Thyroid gland (tissue), 4 donors: ENCODE data around the gene SKI. TPM values are rescaled to one million over a fixed set of nuclear protein-coding genes. Genes with fewer than 3 reads are reported as not detected.

Experiments
- DNase-seq, 2 donors: peaks; one replicate each; pipeline ENCODE4 v3.0.0-alpha.2; 2019
- H3K27ac ChIP-seq, 3 donors: fragments of 200-600 bp; sonication (generic); 1 replicate in 2 of 3; 2 replicates in 1 of 3; pipeline ENCODE4 v1.5.1; 2016 to 2019; ENCODE audit warnings: mild to moderate bottlenecking in 1 of 3, moderate library complexity in 1 of 3
- H3K27me3 ChIP-seq: fragments of 200-600 bp; sonication (generic); one replicate; pipeline ENCODE4 v1.5.1; 2019
- H3K36me3 ChIP-seq, 2 donors: fragments of 200-600 bp; sonication (generic); one replicate each; pipeline ENCODE4 v1.5.1; 2016 to 2019
- H3K4me1 ChIP-seq, 2 donors: fragments of 200-600 bp; sonication (generic); one replicate each; pipeline ENCODE4 v1.5.1; 2017 to 2019
- H3K4me3 ChIP-seq, 3 donors: fragments of 200-600 bp; sonication (generic); replicated peaks in 1 of 3; 1 replicate in 2 of 3; 2 replicates in 1 of 3; pipeline ENCODE4 v1.5.1; 2016; ENCODE audit warnings: mild to moderate bottlenecking in 1 of 3
- H3K9me3 ChIP-seq: fragments of 200-600 bp; sonication (generic); one replicate; pipeline ENCODE4 v1.5.1; 2017
- CTCF ChIP-seq, 6 experiments: fragments of 200-600 bp in 3 of 6; fragments of 450-650 bp in 3 of 6; sonication (generic) in 3 of 6; IDR thresholded peaks; one replicate each; pipeline ENCODE4 v1.5.1; 2016 to 2019; ENCODE audit warnings: antibody characterized with exemption in 6 of 6, mild to moderate bottlenecking in 2 of 6, inconsistent platforms in 1 of 6, moderate library complexity in 1 of 6
- POLR2A ChIP-seq, 2 donors: fragments of 450-650 bp; IDR thresholded peaks; one replicate each; pipeline ENCODE4 v1.6.1; 2017; ENCODE audit warnings: antibody characterized with exemption in 2 of 2, mild to moderate bottlenecking in 2 of 2, moderate library complexity in 1 of 2
- WGBS, 2 donors: methylation state at CpG; one replicate each; pipeline ENCODE4 v1.1.5; 2017; 5-methylcytosine and 5-hydroxymethylcytosine counted together
- intact Hi-C: fragments of 100-400 bp; cut with DNase I; formaldehyde crosslinking; loops from one replicate; pipeline ENCODE4 v1.15.1; 2023
- total RNA-seq, 4 donors: library from RNA; depleted of rRNA; stranded (reverse); fragments of >200 nt; gene quantifications; one replicate each; pipeline ENCODE4 v1.2.3, GENCODE V29; 2016

Gene SKI
- total RNA-seq, 4 donors from 2014 or later, result 31.4 to 59.6 (median 39.9) TPM

- H3K27me3 ChIP-seq, result no peaks in the 10 kb centered on the region
- no peaks in the 10 kb centered on the region for H3K36me3 ChIP-seq
- intact Hi-C loops, result loop anchor here (10.0 kb wide), 1 partner anchor 326 kb away; the partner anchor contains the start of gene PANK4
- peaks cover 15 to 38% of the 10 kb centered on the region in 2 donors for H3K4me1 ChIP-seq
- H3K4me3 ChIP-seq, result no peak overlapping the region
- WGBS, 2 donors, result 65 to 79% methylated on average over 4 to 11 of the region's 11 CpGs
- no peaks in the 10 kb centered on the region for H3K9me3 ChIP-seq
- DNase-seq, result peak; percentile 40 to 47
- peak overlapping the region; percentile 53 to 80 (median 76) for H3K27ac ChIP-seq
- TF ChIP-seq POLR2A (IDR thresholded peaks at IDR 0.05), result no peak
Measured at GRCh38 chr1:2198571-2198970, 29.5 kb upstream of the SKI start.

DNA sequence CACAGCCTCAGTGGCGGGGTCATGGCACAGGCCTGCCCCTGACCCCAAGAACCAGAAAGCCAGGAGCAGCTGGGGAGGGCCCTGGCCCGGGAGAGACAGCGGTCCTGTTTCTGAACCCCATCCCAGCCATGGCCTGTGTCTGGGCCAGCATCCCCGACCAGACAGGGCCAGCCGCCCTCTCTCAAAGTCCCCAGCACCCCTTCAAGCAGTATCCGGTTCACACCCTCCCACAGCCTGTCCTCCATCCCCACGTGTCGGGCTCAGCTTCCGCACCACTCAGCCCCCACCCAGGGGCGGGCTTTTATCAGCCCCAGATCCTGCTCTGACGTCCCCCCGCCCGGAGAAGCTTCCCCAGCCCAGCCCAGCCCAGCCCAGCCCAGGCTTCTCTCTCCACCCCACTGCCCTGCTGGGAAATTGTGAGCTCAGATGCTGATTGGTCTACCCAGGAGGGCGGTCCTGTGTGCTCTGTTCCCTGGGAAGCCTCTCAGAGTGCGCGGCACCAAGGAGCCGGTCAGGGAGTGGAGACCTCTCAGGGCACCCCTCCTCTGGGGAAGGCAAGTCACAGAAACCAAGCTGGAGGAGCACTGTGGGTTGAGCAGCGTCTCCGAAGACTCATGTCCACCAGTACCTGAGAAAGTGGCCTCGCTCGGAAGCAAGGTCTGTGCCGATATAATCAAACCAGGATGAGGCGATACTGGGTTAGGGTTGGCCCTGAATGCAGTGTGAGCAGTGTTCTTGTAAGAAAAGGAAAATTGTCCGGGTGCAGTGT lies 28.9 kb upstream of the SKI start:
- H3K4me3 ChIP-seq, result peak overlapping the region in 1 of 3 donors; percentile 28
- H3K27ac ChIP-seq, result peak overlapping the region; percentile 53 to 80 (median 76)
- no peaks in the 10 kb centered on the region for H3K27me3 ChIP-seq
- no peaks in the 10 kb centered on the region for H3K36me3 ChIP-seq
- WGBS, 2 donors, result 16 to 31% methylated on average over 16 to 24 of the region's 24 CpGs
- TF ChIP-seq POLR2A (IDR thresholded peaks at IDR 0.05) (peak in 1 of 2 donors; percentile 46), CTCF (IDR thresholded peaks at IDR 0.05) (no peak)
- DNase-seq, result peak; percentile 81 to 84
- H3K9me3 ChIP-seq, result no peaks in the 10 kb centered on the region
- H3K4me1 ChIP-seq, result peaks cover 15 to 38% of the 10 kb centered on the region in 2 donors
- intact Hi-C loops, result loop anchor here (10.0 kb wide), 1 partner anchor 326 kb away; the partner anchor contains the start of gene PANK4

DNA sequence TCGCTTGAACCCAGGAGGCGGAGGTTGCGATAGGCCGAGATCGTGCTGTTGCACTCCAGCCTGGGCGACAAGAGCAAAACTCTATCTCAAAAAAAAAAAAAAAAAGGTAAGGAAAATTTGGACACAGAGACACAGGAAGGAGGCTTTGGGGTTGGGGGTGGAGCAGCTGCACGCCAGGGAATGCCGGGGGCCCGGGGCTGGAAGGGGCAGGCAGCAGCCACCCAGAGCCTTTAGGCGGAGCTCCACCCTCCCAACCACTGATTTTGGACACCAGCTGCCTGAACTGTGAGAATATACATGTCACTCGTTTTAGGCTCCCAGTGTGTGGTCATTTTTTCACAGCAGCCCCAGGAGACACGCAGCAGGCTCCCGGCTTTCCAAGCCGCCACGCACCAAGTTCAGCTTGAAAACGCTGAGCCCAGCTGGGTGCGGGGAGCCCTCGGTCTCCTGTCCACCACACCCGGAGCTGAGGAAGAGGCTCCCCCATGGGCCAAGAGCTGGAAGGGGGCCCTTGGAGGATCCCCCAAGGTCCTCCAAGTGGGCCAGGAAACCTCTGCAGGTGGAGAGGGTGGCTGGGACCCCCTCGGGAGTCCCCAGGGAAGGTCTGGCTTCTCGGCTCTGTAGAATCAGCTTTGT lies 27.7 kb upstream of the SKI start:
- 76 to 77% methylated on average over 11 to 20 of the region's 21 CpGs for WGBS, 2 donors
- Histone ChIP-seq H3K36me3 (no peaks in the 10 kb centered on the region), H3K27ac (no peak overlapping the region), H3K9me3 (no peaks in the 10 kb centered on the region), H3K27me3 (no peaks in the 10 kb centered on the region), H3K4me3 (no peak overlapping the region), H3K4me1 (peaks cover 17 to 38% of the 10 kb centered on the region in 2 donors)
- DNase-seq, result no peak
- intact Hi-C loops, result loop anchor here (10.0 kb wide), 1 partner anchor 344 kb away; no protein-coding TSS in a partner anchor
- TF ChIP-seq CTCF (IDR thresholded peaks at IDR 0.05), result no peak
- TF ChIP-seq POLR2A (IDR thresholded peaks at IDR 0.05), result no peak

DNA sequence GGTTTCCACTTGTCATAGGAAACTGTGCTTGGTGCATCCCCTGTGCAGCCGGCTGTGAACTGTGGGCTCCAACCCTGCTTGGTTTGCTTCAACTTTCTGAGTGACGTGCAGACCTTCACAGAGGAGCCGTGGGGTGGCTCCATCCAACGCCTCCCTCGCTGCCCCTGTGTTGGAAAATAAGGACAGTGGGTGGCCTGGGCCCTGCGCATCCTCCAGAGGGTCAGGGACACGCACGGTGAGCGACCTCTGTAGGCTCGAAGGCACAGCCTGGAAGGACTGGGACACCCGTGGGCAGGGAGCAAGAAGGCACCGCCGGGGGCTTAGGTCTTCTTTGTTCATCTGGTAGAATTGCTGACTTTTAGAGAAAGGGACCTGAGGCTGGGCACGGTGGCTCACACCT lies 27.1 kb upstream of the SKI start:
- Histone ChIP-seq H3K4me3 (no peak overlapping the region), H3K9me3 (no peaks in the 10 kb centered on the region), H3K27ac (no peak overlapping the region), H3K4me1 (peaks cover 19 to 39% of the 10 kb centered on the region in 2 donors), H3K36me3 (no peaks in the 10 kb centered on the region), H3K27me3 (no peaks in the 10 kb centered on the region)
- TF ChIP-seq CTCF (IDR thresholded peaks at IDR 0.05), result no peak
- 87 to 93% methylated on average over 10 to 14 of the region's 14 CpGs for WGBS, 2 donors
- intact Hi-C loops, result loop anchor here (10.0 kb wide), 1 partner anchor 344 kb away; no protein-coding TSS in a partner anchor
- DNase-seq, result no peak

DNA sequence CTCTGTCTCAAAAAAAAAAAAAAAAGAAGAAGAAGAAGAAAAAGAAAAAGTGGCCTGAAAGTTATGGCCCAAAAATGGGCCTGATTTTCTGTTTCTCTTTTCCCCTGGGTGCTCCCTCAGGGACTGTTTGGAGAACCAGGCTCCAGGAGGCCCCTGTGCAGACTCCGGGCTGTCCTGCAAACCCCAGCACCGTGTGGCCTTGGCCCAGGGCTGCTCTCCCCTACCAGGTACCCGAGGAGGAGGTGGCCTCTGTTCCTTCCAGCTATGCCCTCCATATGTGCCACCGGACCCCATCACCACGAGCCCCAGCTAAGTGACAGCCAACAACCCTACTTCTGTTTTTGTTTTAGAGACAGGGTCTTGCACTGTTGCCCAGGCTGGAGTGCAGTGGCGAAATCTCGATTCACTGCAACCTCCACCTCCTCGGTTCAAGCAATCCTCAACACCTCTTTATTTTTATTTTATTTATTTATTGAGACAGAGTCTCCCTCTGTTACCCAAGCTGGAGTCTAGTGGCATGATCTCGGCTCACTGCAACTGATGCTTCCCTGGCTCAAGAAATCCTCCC lies 26.0 kb upstream of the SKI start:
- Histone ChIP-seq H3K4me1 (peaks cover 19 to 45% of the 10 kb centered on the region in 2 donors), H3K27ac (no peak overlapping the region), H3K27me3 (no peaks in the 10 kb centered on the region), H3K9me3 (no peaks in the 10 kb centered on the region), H3K36me3 (no peaks in the 10 kb centered on the region), H3K4me3 (no peak overlapping the region)
- DNase-seq, result no peak
- 86 to 89% methylated on average over 9 of the region's 9 CpGs for WGBS, 2 donors
- TF ChIP-seq CTCF (IDR thresholded peaks at IDR 0.05), result no peak
- TF ChIP-seq POLR2A (IDR thresholded peaks at IDR 0.05), result no peak
- intact Hi-C loops, result loop anchor here (10.0 kb wide), 1 partner anchor 343 kb away; no protein-coding TSS in a partner anchor
